ENCODE results near the gene ALDOB.

The ALDOB gene

DNA sequence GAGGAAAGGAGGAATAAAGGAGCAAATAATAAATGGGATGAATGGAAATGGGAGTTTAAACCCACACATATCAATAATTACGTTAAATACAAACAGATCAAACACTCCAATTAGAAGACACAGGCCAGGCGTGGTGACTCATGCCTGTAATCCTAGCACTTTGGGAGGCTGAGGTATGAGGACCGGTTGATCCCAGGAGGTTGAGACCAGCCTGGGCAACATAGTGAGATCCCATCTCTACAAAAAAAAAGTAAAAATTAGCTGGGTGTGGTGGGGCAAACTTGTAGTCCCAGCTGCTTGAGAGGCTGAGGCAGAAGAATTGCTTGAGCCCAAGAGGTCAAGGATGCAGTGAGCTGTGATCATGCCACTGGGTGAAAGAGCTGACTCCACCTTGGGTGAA, 54.5 kb downstream of the ALDOB start:
- H3K4me3 ChIP-seq (ENCODE audit: low read depth in 1 of 2, low read length in 2 of 2): no peak overlapping the region
- H3K27ac ChIP-seq (ENCODE audit: low read length): no peak overlapping the region
- H3K4me1 ChIP-seq (ENCODE audit: control insufficient read depth in 1 of 2, insufficient read depth in 2 of 2, low read length in 2 of 2): no peaks in the 10 kb centered on the region
- no peaks in the 10 kb centered on the region for H3K27me3 ChIP-seq (ENCODE audit: low read depth, low read length)
- peaks cover 0 to 10% of the 10 kb centered on the region in 2 donors for H3K9me3 ChIP-seq (ENCODE audit: control insufficient read depth in 1 of 2, low read length in 2 of 2)
- H3K36me3 ChIP-seq (ENCODE audit: control insufficient read depth in 1 of 2, insufficient read depth in 2 of 2, low read length in 2 of 2): no peaks in the 10 kb centered on the region

DNA sequence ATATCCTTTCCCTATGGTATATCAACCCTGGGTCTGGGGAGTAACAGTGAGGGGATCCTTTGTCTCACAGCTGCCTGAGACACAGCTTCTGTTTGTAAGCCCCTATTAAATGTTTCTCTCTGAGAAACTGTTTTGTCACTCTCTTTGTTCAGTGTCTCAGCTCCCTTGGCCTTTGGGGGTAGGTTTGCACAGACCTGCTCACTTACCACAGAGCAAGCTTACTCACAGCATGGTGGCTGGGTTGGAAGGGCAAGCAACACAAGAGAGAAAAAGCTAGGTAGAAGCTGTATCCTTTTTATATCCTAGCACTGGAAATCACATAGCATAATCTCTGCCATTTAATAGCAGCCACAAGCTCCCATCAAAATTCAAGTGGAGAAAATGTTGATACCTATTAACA, 55.3 kb downstream of the ALDOB start:
- no peaks in the 10 kb centered on the region for H3K36me3 ChIP-seq (ENCODE audit: control insufficient read depth in 1 of 2, insufficient read depth in 2 of 2, low read length in 2 of 2)
- no peaks in the 10 kb centered on the region for H3K4me1 ChIP-seq (ENCODE audit: control insufficient read depth in 1 of 2, insufficient read depth in 2 of 2, low read length in 2 of 2)
- no peak overlapping the region for H3K27ac ChIP-seq (ENCODE audit: low read length)
- H3K9me3 ChIP-seq (ENCODE audit: control insufficient read depth in 1 of 2, low read length in 2 of 2): peaks cover 0 to 7% of the 10 kb centered on the region in 2 donors
- no peak overlapping the region for H3K4me3 ChIP-seq (ENCODE audit: low read depth in 1 of 2, low read length in 2 of 2)
- H3K27me3 ChIP-seq (ENCODE audit: low read depth, low read length): peaks cover under 1% of the 10 kb centered on the region

DNA sequence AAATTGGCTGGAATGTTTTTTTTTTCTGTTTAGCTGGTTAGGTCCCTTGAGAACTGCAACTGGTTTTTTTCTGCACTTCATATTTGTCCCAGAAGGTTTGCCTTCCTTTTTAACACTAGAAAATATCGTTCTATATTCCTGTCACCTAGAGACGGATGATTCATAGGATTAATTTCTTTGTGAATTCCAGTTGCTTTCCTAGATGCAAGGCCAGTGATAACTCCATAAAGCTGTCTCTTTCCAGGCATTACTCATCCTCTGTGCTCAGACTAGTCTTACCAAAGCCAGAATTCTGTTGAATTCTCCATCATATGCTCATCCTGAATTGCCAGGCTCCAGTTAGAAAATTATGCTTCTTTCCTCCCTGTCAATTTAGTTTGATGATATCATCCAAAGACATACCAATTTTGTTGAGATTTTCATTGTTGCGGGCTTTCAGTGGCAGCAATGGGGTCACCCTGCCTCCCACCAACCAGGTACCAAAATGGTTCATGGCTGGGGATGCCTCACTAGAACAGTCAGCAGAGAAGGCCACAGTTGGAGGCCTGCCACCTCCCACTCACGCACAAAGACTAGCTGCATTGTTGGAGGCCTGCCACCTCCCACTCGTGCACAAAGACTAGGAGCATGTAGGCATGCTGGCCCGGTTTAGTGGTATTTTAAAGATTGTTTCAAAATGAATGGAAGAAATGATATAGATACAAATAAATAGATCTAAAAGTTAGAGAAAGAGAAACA, 59.3 kb downstream of the ALDOB start:
- H3K27ac ChIP-seq (ENCODE audit: low read length): no peak overlapping the region
- H3K4me3 ChIP-seq (ENCODE audit: low read depth in 1 of 2, low read length in 2 of 2): no peak overlapping the region
- H3K36me3 ChIP-seq (ENCODE audit: control insufficient read depth in 1 of 2, insufficient read depth in 2 of 2, low read length in 2 of 2): no peaks in the 10 kb centered on the region
- peaks cover 5% of the 10 kb centered on the region for H3K27me3 ChIP-seq (ENCODE audit: low read depth, low read length)
- H3K9me3 ChIP-seq (ENCODE audit: control insufficient read depth in 1 of 2, low read length in 2 of 2): peaks cover 0 to 3% of the 10 kb centered on the region in 2 donors
- H3K4me1 ChIP-seq (ENCODE audit: control insufficient read depth in 1 of 2, insufficient read depth in 2 of 2, low read length in 2 of 2): no peaks in the 10 kb centered on the region

DNA sequence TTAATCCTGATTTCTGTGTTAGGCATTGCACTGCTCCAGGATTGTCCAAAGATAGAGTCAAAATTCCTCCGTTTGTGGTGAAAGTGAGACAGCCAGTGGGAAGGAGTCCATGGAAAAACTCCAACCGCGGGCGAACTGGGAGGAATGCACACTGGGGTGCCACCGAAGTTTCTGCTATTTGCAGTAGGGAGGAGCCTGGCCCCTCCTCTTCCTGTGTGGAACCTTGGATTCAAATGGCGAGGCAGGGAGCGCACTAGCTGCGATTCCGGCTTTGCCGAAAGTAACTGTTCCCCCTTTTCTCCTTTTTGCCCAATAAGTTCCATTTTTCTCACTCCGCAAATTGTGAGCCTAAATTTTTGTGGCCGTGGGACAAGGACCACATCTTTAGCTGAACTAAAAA, 60.0 kb downstream of the ALDOB start:
- Histone ChIP-seq H3K9me3 (ENCODE audit: control insufficient read depth in 1 of 2, low read length in 2 of 2) (peaks cover 0 to 3% of the 10 kb centered on the region in 2 donors), H3K36me3 (ENCODE audit: control insufficient read depth in 1 of 2, insufficient read depth in 2 of 2, low read length in 2 of 2) (no peaks in the 10 kb centered on the region), H3K4me3 (ENCODE audit: low read depth in 1 of 2, low read length in 2 of 2) (no peak overlapping the region), H3K27me3 (ENCODE audit: low read depth, low read length) (peaks cover 5% of the 10 kb centered on the region), H3K4me1 (ENCODE audit: control insufficient read depth in 1 of 2, insufficient read depth in 2 of 2, low read length in 2 of 2) (no peaks in the 10 kb centered on the region), H3K27ac (ENCODE audit: low read length) (no peak overlapping the region)

DNA sequence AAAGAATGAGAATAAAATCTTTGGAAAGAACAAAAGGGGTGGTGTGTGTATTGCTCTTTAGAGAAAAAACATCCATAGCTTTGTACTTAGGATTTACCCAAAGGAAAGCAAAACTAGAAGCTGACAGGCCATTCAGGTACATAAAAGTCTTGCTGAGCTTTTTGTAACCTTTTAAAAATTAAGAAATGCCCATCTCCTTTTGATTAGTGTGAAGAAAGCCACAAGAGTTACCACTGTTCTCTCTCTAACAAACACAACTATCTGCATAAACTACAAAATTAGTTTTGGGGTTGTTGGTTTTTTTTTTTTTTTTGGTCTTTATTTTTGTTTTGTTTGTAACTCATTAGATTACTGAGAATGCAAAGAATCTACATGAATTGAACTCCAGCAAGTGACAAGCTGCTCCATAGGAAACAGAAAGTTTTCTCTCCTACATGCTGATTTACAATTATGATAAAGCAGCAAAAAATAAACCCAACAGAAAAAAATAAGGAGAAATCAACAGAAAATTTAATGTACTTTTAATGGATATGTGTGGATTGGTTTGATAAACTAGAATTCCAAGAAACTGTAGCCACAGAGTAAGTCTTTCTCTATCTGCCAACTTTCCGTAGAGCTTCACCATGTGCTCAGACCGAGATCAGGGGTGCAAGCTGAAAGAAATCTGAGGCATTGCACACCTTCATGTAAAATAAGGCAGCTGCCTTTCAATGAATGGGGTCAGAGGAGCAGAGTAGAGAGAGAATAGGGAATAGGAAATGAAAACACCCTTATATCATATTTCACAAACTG, 63.1 kb downstream of the ALDOB start:
- H3K4me1 ChIP-seq (ENCODE audit: control insufficient read depth in 1 of 2, insufficient read depth in 2 of 2, low read length in 2 of 2): no peaks in the 10 kb centered on the region
- H3K27ac ChIP-seq (ENCODE audit: low read length): no peak overlapping the region
- H3K4me3 ChIP-seq (ENCODE audit: low read depth in 1 of 2, low read length in 2 of 2): no peak overlapping the region
- H3K36me3 ChIP-seq (ENCODE audit: control insufficient read depth in 1 of 2, insufficient read depth in 2 of 2, low read length in 2 of 2): no peaks in the 10 kb centered on the region
- peaks cover 5% of the 10 kb centered on the region for H3K27me3 ChIP-seq (ENCODE audit: low read depth, low read length)
- H3K9me3 ChIP-seq (ENCODE audit: control insufficient read depth in 1 of 2, low read length in 2 of 2): peaks cover 0 to 3% of the 10 kb centered on the region in 2 donors

DNA sequence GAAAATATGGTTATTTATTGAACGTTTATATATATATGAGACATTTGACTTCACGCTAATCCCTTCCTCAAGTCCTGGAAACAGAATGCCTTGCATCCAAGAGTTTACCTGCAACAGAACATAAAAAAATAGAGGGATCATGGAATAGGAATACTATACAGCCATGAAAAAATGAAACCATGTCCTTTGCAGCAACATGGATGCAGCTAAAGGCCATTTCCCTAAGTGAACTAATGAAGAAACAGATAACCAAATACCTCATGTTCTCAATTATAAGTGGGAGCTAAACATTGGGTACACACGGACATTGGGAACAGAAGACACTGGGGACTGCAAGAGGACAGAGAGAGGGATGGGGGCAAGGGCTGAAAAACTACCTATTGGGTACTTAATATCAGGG, 63.8 kb downstream of the ALDOB start:
- Histone ChIP-seq H3K4me3 (ENCODE audit: low read depth in 1 of 2, low read length in 2 of 2) (no peak overlapping the region), H3K4me1 (ENCODE audit: control insufficient read depth in 1 of 2, insufficient read depth in 2 of 2, low read length in 2 of 2) (no peaks in the 10 kb centered on the region), H3K36me3 (ENCODE audit: control insufficient read depth in 1 of 2, insufficient read depth in 2 of 2, low read length in 2 of 2) (no peaks in the 10 kb centered on the region), H3K27me3 (ENCODE audit: low read depth, low read length) (peaks cover 5% of the 10 kb centered on the region), H3K9me3 (ENCODE audit: control insufficient read depth in 1 of 2, low read length in 2 of 2) (peaks cover 0 to 3% of the 10 kb centered on the region in 2 donors), H3K27ac (ENCODE audit: low read length) (no peak overlapping the region)
